ENCODE measurements around the gene MAGI3.
"Not testable (repeated sequence)": the region's sequence is repeated elsewhere in the genome, so short reads cannot be mapped to it uniquely, and the experiment has no call there.

Gene MAGI3

DNA sequence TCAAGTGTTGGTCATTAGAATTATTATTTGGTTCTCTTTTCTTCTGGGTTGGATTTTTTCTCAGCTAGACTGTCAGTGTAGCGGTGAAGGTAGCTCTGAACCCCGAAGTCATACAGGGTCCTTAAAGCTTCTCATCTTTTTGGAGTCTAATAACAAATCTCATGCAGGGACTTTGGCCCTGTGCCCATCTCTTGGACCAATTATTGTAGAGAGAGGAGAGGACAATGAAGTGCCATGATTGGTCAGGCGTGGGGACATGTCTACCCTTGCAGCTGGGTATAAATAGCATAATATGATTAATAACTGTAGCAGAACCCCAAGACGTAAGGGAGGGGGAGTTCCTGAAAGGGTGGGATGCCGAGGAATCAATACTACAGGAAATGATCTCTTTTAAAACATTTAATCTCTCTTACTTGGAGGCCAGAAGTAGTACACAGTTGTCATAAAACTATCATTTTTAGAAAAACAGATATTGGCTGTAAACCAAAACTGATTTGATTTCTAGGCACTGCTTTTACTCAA is 8.8 kb downstream of the MAGI3 start:
- no peak for DNase-seq (ENCODE audit: low spot score)

DNA sequence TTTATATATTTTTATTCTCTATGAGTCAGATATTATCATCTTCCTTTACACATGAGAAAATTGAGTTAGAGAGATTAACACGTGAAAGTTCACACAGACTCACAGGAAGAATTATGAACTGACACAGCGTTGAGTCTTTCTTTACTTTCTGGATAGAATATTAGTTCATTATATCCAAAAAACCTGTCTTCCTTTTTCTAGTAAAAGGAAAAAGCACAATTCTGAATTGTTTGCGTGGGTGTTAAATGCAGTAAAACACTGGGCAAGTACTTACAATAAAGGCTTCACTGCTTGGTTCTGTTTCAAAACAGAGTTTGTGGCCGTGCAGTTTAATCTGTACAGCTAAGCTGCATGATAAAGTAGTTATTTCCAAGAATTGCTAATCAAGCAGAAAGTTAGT is 10.8 kb downstream of the MAGI3 start:
- no peak for DNase-seq (ENCODE audit: low spot score)

DNA sequence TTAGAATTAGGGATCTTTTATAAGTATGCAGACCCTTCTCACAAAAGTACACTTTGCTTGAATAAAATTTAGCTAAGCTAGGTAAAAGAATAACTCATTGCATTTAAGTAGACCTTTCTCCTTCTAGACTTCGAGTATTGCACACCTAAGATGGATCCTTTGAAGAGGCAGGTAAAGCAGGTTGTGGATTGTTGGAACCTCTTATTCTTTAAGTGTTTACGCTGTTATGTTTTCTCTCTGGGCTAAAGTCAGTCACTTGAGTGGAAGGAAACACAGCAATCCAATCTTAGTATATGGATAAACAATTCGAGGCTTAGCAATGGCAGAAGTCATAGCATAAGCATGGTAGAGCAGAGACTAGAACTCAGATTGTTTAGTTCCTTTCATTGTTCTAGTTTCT is 11.4 kb downstream of the MAGI3 start:
- no peak for DNase-seq (ENCODE audit: low spot score)

DNA sequence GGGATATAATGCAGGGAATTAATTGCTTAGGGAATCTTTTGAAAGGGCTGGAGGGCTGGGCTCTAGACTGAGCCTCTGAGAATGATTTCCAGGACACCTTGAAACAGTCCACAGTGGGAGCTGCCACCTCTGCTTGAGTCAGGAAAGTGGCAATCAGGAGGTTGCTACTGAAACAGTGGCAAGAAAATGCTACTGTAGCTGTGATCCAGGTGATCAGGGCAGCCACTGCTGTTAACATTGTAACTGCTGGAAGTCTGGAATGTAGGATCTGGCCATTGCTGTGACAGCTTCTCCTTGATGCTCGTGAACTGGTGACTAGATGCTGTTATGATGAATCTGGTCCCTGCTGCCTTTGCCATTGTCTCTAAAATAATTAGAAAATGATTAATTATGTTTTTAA is 12.8 kb downstream of the MAGI3 start:
- DNase-seq (ENCODE audit: low spot score): no peak

DNA sequence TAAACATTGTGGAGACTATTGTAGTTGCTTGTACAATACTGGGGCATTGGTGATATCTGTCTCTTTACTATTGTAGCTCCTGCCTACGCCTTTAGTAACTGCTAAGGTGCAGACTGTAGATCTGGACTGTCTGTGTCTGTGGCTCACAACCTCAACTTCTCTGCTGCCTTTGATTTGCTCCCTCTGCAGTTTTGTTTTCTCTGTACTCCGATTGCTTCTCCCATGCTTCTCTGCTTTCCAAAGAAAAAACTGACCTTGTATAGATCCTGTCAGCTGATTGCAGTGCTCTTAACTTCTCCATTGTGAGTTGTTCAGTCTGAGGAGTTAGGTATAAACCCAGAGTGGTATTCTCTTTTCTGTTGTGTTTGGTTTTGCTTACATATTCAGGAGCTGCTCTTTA is 15.3 kb downstream of the MAGI3 start:
- no peak for DNase-seq (ENCODE audit: low spot score)

DNA sequence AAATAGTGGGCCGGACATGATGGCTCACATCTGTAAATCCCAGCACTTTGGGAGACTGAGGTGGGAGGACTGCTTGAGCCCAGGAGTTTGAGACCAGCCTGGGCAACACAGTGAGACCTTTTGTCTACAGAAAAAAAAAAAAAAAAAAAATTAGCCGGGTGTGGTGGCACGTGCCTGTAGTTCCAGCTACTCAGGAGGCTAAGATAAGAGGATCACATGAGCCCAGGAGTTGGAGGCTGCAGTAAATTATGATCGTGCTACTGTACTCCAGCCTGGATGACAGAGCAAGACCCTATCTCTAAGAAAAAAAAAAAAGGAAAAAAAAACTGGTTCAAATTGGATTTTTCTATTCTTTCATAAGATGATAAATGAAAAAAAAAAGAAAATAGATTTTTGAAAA is 15.8 kb downstream of the MAGI3 start:
- DNase-seq (ENCODE audit: low spot score): not testable (repeated sequence)

DNA sequence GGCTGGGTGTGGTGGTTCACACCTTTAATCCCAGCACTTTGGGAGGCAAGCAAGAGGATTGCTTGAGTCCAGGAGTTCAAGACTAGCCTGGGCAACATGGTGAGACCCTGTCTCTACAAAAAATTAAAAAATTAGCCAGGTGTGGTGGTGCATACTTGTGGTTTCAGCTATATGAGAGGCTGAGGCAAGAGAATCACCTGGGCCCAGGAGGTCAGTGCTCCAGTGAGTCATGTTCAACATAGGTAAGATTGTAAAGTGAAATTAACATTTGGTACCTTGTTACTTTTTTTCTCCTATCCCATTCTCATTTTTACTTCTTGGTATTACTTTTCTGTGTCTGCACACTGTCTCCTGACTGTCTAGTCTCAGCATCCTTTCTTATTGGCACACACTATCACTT is 19.0 kb downstream of the MAGI3 start:
- no peak for DNase-seq (ENCODE audit: low spot score)

DNA sequence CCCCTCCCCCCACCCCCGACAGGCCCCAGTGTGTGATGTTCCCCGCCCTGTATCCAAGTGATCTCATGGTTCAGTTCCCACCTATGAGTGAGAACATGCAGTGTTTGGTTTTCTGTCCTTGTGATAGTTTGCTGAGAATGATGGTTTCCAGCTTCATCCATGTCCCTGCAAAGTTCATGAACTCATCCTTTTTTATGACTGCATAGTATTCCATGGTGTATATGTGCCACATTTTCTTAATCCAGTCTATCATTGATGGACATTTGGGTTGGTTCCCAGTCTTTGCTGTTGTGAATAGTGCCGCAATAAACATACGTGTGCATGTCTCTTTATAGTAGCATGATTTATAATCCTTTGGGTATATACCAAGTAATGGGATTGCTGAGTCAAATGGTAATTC is 21.7 kb downstream of the MAGI3 start:
- DNase-seq (ENCODE audit: low spot score): not testable (repeated sequence)

DNA sequence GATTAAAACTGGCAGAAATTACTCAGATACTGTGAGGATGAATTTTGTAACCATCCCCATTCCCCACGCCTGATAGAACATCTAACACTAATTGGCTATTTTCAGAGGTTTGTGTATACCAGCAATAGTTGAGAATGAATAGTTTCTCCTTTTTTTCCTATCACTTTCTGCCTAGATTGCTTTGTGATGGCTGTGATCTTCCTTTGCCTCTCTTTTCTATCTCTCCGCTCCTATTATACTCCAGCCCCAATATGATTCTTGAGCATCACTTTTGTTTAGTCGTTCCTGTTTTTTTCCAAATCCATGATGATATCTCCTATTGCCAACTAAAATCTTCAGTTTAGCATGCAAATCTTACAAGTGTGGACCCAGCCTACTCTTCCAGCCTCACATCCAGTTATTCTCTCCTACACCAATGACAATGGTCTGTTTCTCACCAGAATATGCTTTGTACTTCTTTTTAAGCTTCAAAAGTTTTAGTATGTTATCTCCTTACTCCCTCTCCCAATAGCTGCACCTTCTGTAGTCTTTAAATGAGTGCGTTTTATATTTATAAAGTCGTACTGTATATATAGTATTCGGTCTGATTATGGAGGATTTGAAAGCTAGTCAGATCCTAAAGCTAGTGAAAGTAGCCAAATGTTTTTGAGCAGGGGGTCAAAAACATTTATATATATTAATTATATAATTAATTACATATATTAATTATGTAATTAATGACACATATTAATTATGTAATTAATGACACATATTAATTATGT is 25.2 kb downstream of the MAGI3 start:
- DNase-seq (ENCODE audit: low spot score): no peak

DNA sequence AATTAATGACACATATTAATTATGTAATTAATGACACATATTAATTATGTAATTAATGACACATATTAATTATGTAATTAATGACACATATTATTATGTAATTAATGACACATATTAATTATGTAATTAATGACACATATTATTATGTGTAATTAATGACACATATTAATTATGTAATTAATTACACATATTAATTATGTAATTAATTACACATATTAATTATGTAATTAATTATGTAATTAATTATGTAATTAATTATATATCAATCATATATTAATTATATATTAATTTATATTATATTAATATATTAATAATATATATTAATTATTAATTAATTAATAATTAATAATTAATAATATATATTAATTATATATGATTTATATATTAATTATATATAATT is 25.8 kb downstream of the MAGI3 start:
- not testable (repeated sequence) for DNase-seq (ENCODE audit: low spot score)

DNA sequence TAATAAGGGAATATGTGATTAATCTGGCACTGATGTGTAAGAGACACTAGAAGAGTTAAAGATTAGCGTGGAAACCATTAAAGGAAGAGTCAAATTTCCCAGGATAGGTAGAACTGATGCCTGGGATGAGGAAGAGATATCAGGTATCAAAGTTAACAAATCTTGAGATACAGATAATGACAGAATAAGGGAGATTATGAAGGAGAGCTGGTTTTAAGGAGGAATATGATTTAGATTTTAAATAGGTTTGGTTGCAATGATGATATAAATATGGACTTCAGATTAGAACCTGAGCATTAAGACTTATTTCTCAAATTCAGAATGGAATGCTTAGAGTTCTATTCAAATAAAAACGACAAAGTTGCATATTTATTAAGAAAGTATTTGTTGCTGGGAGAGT is 26.2 kb downstream of the MAGI3 start:
- DNase-seq (ENCODE audit: low spot score): no peak

DNA sequence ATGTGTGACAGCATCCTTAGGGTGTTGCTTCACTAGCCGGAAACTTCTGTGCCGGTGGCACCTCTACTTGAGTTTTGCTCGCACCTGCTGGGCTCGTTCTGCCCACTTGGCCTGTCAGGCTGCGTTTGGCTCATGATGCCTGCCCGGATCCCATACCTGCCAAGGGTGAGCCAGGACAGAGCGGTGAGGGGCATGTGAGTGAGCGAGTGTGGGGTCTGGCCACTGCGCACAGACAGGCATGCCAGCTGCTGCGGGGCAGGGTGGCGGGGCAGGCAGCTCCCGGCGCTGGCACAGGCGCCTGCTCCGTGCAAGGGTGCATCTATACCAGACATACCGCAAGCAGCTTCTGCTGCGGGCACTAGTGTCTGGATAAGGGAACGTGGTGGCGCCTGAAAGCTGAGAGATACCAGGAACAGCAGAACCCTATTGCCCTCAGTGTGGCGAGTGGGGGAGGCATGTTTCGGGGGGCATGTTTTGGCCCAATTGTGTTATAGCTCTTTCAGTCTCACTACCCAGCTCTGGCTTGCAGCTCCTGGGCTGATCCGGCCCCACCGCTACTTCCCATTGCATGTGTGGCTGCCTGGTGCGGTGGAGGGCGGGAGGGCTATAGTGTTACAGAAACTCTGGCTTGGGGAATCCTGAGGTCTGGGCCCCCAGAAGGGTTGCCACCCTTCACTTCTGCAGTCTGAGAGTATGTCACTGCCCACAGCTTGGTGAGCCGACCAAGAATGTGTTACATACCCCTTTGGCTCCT is 32.2 kb downstream of the MAGI3 start:
- DNase-seq (ENCODE audit: low spot score): no peak

DNA sequence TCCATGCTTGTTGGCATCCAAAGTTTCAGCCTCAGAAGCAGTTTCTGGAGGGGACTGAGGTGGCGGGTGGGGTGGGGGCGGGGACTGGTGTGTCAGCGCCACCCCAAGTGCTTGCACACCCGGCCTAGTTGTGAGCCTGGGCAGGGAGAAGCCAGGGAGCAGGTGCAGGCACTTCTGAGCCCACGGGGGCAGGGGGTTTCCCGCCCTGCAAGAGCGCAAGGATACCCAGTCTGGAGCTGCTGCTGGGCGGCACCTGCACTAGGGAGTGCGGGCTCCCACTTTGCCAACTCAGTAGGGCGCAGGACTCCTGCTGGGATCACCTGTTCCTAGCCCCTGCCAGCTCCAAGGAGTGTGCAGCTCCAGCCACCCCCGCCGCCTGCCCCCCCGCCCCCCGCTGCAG is 33.5 kb downstream of the MAGI3 start:
- DNase-seq (ENCODE audit: low spot score): no peak

DNA sequence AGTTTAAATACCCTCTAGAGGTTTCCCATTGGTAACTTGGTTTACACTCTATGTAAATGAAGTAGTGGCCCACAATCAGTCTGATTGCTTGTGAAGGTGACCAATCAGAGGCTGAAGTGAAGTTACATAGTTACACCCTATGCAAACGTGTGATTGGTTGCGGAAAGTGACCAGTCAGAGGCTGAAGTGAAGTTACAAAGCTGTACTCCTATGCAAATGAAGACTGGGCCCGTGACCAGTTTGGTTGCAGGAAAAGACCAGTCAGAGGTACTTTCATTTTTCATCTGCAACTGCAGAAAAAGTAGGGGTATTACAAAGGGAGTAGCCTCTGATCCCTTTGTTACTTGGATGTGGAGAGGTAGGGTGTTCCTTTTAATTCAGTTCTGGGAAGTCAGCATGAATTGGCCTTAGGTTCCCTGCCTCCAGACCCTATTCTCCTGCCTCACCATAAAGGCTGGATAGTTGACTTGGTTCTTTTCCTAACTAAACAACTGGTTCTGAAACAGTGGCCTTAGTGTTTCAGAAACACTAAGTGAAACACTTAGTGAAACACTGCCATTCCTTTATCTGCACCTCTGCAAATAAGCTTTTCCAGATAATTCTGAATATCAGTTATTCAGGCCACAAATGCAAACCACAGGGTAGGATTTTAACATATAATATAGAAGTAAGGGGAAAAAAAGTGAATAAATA is 39.3 kb downstream of the MAGI3 start:
- DNase-seq (ENCODE audit: low spot score): no peak

DNA sequence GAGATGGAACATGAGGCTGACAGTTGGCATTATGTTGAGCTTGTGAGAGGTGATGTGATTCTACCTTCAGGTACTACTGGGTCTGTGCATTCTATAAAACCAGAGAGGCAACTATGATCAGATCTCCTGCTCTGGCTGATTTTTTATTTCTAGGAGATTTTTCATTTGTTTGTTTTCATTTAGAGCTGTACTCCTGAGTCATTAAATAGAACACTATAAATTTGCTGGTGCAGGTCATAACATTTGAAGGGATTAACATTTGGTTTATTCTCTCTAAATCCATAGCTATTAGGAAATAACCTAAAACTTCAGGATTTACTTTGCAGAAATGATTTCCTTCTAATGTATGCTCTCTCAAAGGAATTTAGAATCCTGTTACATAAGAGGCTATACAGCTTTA is 42.9 kb downstream of the MAGI3 start:
- no peak for DNase-seq (ENCODE audit: low spot score)

DNA sequence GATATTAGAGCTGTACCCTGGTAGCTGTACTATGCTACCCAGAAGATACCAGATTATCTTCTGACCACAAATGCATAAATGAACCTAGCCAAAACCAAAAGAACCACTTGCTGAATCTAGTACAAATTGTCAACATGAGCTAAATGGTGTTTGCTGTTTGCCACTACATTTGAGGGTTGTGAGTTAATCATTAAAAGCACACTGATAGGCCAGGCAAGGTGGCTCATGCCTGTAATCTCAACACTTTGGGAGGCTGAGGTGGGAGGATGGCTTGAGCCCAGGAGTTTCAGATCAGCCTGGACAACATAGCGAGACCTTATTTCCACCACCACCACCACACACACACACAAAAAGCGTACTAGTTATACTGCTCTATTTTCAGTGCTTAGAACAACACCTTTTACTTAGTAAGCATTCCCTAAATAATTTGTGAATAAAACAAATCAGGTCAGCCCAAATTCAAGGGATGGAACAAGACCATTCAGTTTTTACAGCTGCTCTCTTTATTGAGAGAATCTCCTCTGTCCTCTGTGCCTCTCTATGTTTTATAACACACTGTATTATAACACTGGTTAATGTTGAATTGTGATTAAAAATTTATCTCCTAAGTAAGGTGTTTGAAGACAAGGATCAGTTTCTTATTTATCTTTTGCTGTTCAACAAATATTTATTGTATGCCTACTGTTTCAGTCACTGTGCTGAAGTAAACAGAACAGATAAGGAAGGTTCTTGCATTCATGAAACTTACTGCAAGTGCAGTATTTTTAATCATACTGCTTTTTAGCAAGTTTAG is 44.0 kb downstream of the MAGI3 start:
- DNase-seq (ENCODE audit: low spot score): no peak

DNA sequence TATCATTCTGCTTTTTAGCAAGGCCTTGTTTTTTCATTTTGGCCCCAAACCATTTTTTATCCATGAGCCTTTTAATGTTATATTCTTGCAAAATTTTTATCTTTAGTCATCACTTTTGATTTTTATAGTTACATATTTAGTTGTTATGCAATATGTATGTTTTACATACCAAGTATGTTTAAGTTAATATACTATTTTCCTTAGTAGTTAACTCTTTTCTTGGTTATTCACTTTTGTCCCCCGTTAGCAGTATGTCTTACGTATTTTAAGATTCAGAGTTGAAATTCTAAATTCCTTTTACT is 44.5 kb downstream of the MAGI3 start:
- DNase-seq (ENCODE audit: low spot score): no peak

DNA sequence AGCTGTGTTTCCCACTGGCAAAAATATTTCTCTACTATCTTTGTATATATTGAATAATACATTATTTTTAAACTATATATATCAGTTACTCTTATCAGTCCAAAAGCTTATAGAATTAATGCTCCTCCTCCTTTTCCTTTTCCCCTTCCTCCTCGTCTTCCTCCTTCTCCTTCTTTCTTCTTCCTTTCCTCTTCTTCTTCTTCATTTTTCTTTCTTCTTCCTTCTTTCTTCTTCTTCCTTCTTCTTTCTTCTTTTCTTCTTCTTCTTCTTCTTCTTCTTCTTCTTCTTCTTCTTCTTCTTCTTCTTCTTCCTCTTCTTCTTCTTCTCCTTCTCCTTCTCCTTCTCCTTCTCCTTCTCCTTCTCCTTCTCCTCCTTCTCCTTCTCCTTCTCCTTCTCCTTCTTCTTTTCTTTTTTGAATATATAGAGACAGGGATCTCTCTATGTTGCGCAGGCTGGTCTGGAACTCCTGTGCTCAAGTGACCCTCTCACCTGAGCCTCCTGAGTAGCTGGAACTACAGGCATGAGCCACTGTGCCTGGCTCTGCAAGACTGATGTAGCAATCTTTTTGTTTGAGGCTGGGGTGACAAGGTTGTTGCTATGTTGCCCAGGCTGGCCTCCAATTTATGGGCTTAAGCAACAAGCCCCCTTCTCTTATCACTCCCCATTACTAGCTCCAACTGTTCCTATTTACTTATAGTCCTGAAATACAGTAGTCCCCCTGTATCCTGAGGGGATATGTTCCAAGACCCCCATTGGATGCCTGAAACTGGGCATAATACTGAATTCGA is 47.4 kb downstream of the MAGI3 start:
- no peak for DNase-seq (ENCODE audit: low spot score)

DNA sequence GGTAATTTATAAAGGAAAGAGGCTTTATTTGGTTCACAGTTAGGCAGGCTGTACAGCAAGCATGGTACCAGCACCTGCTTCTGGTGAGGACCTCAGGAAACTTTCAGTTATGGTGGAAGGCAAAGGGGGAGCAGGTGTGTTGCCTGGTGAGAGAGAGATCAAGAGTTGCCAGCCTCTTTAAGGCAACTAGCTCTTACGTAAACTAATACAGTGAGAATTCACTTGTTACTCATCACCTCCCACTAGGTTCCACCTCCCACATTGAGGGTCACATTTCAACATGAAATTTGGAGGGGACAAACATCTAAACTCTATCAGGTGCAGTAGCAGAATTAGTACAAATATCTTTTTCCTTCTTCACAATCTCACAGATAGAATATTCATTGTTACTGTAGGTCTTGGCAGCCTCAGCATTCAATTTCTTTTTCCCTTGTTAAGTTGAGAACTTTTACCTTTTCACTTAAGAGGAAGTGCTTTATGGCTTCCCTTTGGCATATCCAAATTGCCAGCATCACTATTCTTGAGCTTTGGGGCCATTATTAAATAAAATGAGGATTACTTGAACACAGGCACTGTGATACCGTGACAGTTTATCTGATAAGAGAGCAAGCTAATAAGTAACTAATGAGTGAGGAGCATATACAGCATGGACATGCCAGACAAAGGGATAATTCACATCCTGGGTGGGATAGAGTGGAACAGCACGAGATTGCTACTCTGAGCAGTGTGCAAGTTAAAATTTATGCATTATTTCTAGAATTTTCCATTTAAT is 48.4 kb downstream of the MAGI3 start:
- DNase-seq (ENCODE audit: low spot score): no peak

DNA sequence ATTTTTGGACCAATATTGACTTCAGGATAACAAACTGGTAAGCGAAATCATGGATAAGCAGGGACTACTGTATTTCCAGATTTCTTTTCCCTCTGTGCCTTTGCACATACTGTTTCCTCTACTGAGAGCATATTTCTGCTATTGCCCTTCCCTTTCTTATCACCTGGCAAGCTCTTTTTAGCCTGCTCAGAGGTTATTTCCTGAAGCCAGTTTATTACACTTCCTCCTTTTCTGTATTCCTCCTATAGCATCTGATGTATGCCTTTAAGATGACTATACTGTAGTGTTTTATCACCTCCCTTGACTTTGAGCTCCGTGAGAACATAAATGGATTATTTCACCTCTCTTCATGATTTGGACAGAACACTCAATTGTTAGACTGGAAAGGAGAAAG is 49.0 kb downstream of the MAGI3 start:
- DNase-seq (ENCODE audit: low spot score): no peak

DNA sequence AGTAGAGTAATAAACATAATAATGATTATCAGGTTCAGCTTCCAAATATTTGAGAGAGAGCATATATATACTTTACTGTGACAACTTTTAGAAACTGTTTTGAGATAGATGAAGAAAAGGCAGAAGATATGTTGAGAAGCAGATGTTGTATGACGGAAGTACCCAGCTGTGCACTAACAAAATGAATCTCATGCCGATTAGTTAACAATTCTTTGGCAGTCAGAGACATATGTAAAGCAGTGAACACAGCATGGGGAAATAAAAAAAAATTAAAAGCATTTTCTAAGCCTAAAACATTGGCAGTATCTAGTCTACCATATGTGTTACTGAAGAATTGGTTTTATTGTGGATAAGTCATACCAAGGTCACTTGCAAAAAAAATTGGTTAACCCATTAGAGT is 51.8 kb downstream of the MAGI3 start:
- no peak for DNase-seq (ENCODE audit: low spot score)

Measured in NAMALWA (cell line).